ENCODE data around the gene C1QTNF4. TPM values are rescaled to one million over a fixed set of nuclear protein-coding genes. Genes with fewer than 3 reads are reported as not detected.

Gene C1QTNF4
- total and polyA plus RNA-seq, 9 of the 15 experiments (the other 6 are each of a cell fraction or from before 2014, with no cell fraction given), result not detected

DNA sequence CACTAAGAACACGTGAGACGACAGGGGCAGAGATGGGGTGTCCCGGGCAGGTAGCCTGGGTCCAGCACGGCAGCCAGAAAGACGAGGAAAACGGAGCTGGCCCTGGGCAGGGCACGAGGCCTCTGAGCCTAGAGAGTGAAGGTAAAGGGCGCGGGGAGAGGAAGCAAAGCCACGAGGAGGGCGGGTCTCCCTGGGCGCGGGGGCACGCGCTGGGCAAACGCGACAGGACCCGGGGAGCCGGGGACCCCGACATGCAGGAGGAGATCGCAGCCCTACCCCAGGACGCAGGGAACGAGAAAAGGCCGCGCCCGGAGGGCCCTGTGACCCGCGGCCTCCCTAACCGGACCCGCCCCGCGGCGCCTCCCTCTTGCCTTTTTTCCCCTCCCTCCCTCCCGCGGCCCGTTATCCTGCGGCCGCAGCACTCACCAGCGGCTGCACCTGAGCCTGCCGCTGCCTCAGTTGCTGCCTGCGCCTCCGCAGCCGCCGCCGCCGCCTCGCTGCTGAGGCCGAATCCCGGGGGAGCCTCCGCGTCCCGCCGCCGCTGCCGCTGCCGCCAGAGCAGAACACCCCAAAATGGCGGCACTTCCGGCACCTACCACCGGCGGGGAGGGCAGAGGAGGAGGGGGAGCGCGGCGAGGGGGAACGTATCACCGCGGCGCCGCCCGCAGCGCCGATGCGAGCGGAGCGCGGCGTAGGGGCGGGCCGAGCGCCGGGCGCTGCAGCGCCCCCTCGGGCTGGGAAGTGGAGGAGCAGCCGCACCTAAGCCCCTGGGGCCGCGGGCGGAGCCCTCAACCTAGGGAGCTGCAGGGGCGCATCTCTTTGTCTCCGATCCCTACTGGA, 41.4 kb downstream of the C1QTNF4 start, which contains the start of gene CELF1 (continued):
- TF ChIP-seq MGA (IDR thresholded peaks at IDR 0.05) (peak; percentile 83), CHD1 (IDR thresholded peaks at IDR 0.05; ENCODE audit: low read length) (no peak), ZFP91 (CRISPR knock-in tag; IDR thresholded peaks at IDR 0.05) (no peak), ESRRA (IDR thresholded peaks at IDR 0.05; ENCODE audit: borderline replicate concordance, low read depth) (peak; percentile 71; the same call in 1 of the 2 replicates), CREB3 (tag; conservative IDR thresholded peaks at IDR 0.05; ENCODE audit: low read depth) (no peak), ZNF740 (CRISPR knock-in tag; IDR thresholded peaks at IDR 0.05) (peak; percentile 53; the same call in 1 of the 2 replicates), ZNF740 (tag; IDR thresholded peaks at IDR 0.05) (no peak), NFE2 (IDR thresholded peaks at IDR 0.05; ENCODE audit: low read depth) (no peak)
- TF ChIP-seq, protein P1, sequence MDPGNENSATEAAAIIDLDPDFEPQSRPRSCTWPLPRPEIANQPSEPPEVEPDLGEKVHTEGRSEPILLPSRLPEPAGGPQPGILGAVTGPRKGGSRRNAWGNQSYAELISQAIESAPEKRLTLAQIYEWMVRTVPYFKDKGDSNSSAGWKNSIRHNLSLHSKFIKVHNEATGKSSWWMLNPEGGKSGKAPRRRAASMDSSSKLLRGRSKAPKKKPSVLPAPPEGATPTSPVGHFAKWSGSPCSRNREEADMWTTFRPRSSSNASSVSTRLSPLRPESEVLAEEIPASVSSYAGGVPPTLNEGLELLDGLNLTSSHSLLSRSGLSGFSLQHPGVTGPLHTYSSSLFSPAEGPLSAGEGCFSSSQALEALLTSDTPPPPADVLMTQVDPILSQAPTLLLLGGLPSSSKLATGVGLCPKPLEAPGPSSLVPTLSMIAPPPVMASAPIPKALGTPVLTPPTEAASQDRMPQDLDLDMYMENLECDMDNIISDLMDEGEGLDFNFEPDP (CRISPR knock-in tag; IDR thresholded peaks at IDR 0.05), result no peak

All from K562 (cell line).